PC-3 (cell line): Measurements from ENCODE around the gene SLC16A7. TPM values are rescaled to one million over a fixed set of nuclear protein-coding genes. Genes with fewer than 3 reads are reported as not detected.

ENCODE experiments used
- ATAC-seq: fragments of 200-7000 bp; cut with Tn5 transposase; 2 replicates; pipeline ENCODE4 v1.9.1; 2020; ENCODE audit warnings: mild to moderate bottlenecking, moderate library complexity
- Bru-seq: library from RNA; stranded (reverse); fragments of 400-500 nt; gene quantifications from one replicate; lab custom pipeline; 2021; lab: Mats Ljungman, UMichigan
- BruChase-seq, 2 experiments: library from RNA; stranded (reverse); fragments of 400-500 nt; gene quantifications; one replicate each; lab custom pipeline; 2021; lab: Mats Ljungman, UMichigan
- BruUV-seq: library from RNA; stranded (reverse); fragments of 400-500 nt; replicated peaks from 2 replicates; lab custom pipeline; 2021; lab: Mats Ljungman, UMichigan
- CTCF ChIA-PET: fragments of 300-600 bp; sonication (Branson Sonifier 250); formaldehyde crosslinking; loops from one replicate; lab custom pipeline; 2022; ENCODE audit warnings: antibody characterized with exemption; lab: Charles Lee
- POLR2A ChIA-PET: fragments of 300-600 bp; sonication (Branson Sonifier 250); formaldehyde crosslinking; loops from one replicate; lab custom pipeline; 2022; ENCODE audit warnings: antibody characterized with exemption; ENCODE audit not compliant: unreplicated experiment; lab: Charles Lee
- DNase-seq: peaks from one replicate; pipeline ENCODE4 v3.0.0-alpha.2; 2015
- H2AFZ ChIP-seq: fragments of 300-600 bp; sonication (generic); 2 replicates; pipeline ENCODE4 v1.6.0; 2016; ENCODE audit warnings: antibody characterized with exemption, low read length
- H3F3A ChIP-seq: fragments of 300-600 bp; sonication (generic); one replicate; pipeline ENCODE4 v1.6.0; 2017; ENCODE audit warnings: antibody characterized with exemption, low read length, control low read depth, mild to moderate bottlenecking; ENCODE audit not compliant: unreplicated experiment
- H3K27ac ChIP-seq: fragments of 300-600 bp; sonication (generic); 2 replicates; pipeline ENCODE4 v1.5.1; 2016; ENCODE audit warnings: mild to moderate bottlenecking, low read length
- H3K27me3 ChIP-seq: fragments of 300-600 bp; sonication (generic); 2 replicates; pipeline ENCODE4 v1.6.1; 2016; ENCODE audit warnings: low read length, mixed read lengths
- H3K36me3 ChIP-seq: fragments of 300-600 bp; sonication (generic); 2 replicates; pipeline ENCODE4 v1.6.1; 2016; ENCODE audit warnings: low read depth, mixed run types, low read length, mixed read lengths
- H3K4me1 ChIP-seq: fragments of 300-600 bp; sonication (generic); 2 replicates; pipeline ENCODE4 v1.5.1; 2016; ENCODE audit warnings: low read length; ENCODE audit not compliant: insufficient read depth
- H3K4me2 ChIP-seq: fragments of 300-600 bp; sonication (generic); 2 replicates; pipeline ENCODE4 v1.6.0; 2016; ENCODE audit warnings: low read length
- H3K4me3 ChIP-seq: fragments of 300-600 bp; sonication (generic); 2 replicates; pipeline ENCODE4 v1.5.1; 2016; ENCODE audit warnings: mild to moderate bottlenecking, low read length, mixed read lengths
- H3K79me2 ChIP-seq: fragments of 300-600 bp; sonication (generic); 2 replicates; pipeline ENCODE4 v1.6.1; 2017; ENCODE audit warnings: low read length, mixed read lengths
- H3K9ac ChIP-seq: fragments of 300-600 bp; sonication (generic); 2 replicates; pipeline ENCODE4 v1.6.0; 2016; ENCODE audit warnings: mild to moderate bottlenecking, low read length
- H3K9me2 ChIP-seq: fragments of 300-600 bp; sonication (generic); replicated peaks from 2 replicates; pipeline ENCODE4 v1.6.1; 2016; ENCODE audit warnings: mixed run types, low read length, mixed read lengths
- H3K9me3 ChIP-seq: fragments of 300-600 bp; sonication (generic); 2 replicates; pipeline ENCODE4 v1.6.1; 2016; ENCODE audit warnings: low read length, mixed read lengths
- H4K20me1 ChIP-seq: fragments of 300-600 bp; sonication (generic); 2 replicates; pipeline ENCODE4 v1.6.1; 2016; ENCODE audit warnings: low read length, mixed read lengths
- CTCF ChIP-seq: fragments of 300-600 bp; sonication (generic); conservative IDR thresholded peaks from 2 replicates; pipeline ENCODE4 v1.5.1; 2017; ENCODE audit warnings: antibody characterized with exemption, low read depth, mild to moderate bottlenecking, low read length
- EZH2 ChIP-seq: fragments of 300-600 bp; sonication (generic); IDR thresholded peaks from one replicate; pipeline ENCODE4 v1.6.1; 2017; ENCODE audit warnings: antibody characterized with exemption, mild to moderate bottlenecking, low read length; ENCODE audit not compliant: unreplicated experiment
- EZH2phosphoT487 ChIP-seq: fragments of 300-600 bp; sonication (generic); IDR thresholded peaks from 2 replicates; pipeline ENCODE4 v1.6.1; 2018; ENCODE audit warnings: mild to moderate bottlenecking, antibody characterized with exemption, low read length, borderline replicate concordance
- intact Hi-C: fragments of 100-400 bp; cut with micrococcal nuclease; formaldehyde crosslinking; loops from 2 replicates; pipeline ENCODE4 v1.9.0; 2023
- long read RNA-seq: library from polyadenylated mRNA; unstranded; transcript quantifications from one replicate; pipeline ENCODE4 v2.0.0, GENCODE V29; 2021; ENCODE audit not compliant: unreplicated experiment
- total RNA-seq: library from RNA; depleted of rRNA; stranded (reverse); fragments of >200 nt; gene quantifications from 2 replicates; pipeline ENCODE4 v1.2.3, GENCODE V29; 2014; rRNA removed

SLC16A7 gene
- 10.4 and 11.4 TPM in 2 replicates for total RNA-seq
- percentile 50 among the genes with signal in this experiment for Bru-seq, nascent RNA
- BruChase-seq, experiment 1, labeled RNA remaining after a 6-hour chase = percentile 51 among the genes with signal in this experiment
- percentile 45 among the genes with signal in this experiment for BruChase-seq, experiment 2, labeled RNA remaining after a 2-hour chase
- long read RNA-seq, transcript SLC16A7-203 (6 exons, 1,969 nt) = major isoform, 6 of 8 reads
- long read RNA-seq, partial matches to known transcripts = 0 of 8 reads
- long read RNA-seq, other reads (novel, unspliced or antisense) = 2 of 8 reads

- TF ChIP-seq EZH2 = no peak
- no peak for TF ChIP-seq CTCF
- no peak for TF ChIP-seq EZH2phosphoT487
- Histone ChIP-seq H3K9me3 (no peaks in the 10 kb centered on the region), H3K9me2 (no peaks in the 10 kb centered on the region), H3K9ac (peak within 1 kb of the TSS; percentile 63), H3K27me3 (no peaks in the 10 kb centered on the region), H3K79me2 (no peaks in the 10 kb centered on the region), H4K20me1 (no peaks in the 10 kb centered on the region), H3K27ac (peak within 1 kb of the TSS; percentile 41), H3F3A (no peaks in the 10 kb centered on the region), H3K4me2 (peak within 1 kb of the TSS; percentile 99), H3K36me3 (no peaks in the 10 kb centered on the region), H2AFZ (peak within 1 kb of the TSS; percentile 97), H3K4me1 (peaks cover 17% of the 10 kb centered on the region), H3K4me3 (peak within 1 kb of the TSS; percentile 94)
- no TSS peak for BruUV-seq
- intact Hi-C loops = loop anchor here (1.0 to 2.0 kb wide), 3 partner anchors 143 to 212 kb away; no protein-coding TSS in a partner anchor
- ChIA-PET POLR2A (interaction anchor here (0.6 to 0.7 kb wide), 2 partner anchors 10 to 270 kb away, joined by 3 to 4 read pairs; no protein-coding TSS in a partner anchor), CTCF (interaction anchor here (0.5 to 0.6 kb wide), 2 partner anchors 93 to 756 kb away, joined by 3 read pairs; no protein-coding TSS in a partner anchor)
- DNase-seq (peak; percentile 84), ATAC-seq (peak; percentile 64)
Measured at GRCh38 chr12:59595883-59596540, at the start of gene SLC16A7. SLC16A7 (plus strand) TSS chr12:59596029; CDS start chr12:59704802, 108,773 bp downstream.

- no peaks in the 10 kb centered on the region for H3F3A ChIP-seq
- H3K4me3 ChIP-seq = no peak overlapping the region
- no peak overlapping the region for H3K4me2 ChIP-seq
- no peak overlapping the region for H3K27ac ChIP-seq
- no peaks in the 10 kb centered on the region for H3K27me3 ChIP-seq
- no peak for TF ChIP-seq EZH2phosphoT487
- TF ChIP-seq EZH2 = no peak
- TF ChIP-seq CTCF = no peak
- no peaks in the 10 kb centered on the region for H3K36me3 ChIP-seq
- no peaks in the 10 kb centered on the region for H3K9me3 ChIP-seq
- no peaks in the 10 kb centered on the region for H4K20me1 ChIP-seq
- H3K9me2 ChIP-seq = no peaks in the 10 kb centered on the region
- ChIA-PET CTCF (no interaction called here), POLR2A (interaction anchor here (0.6 kb wide), 1 partner anchor 82 kb away, joined by 5 read pairs; no protein-coding TSS in a partner anchor)
- H3K9ac ChIP-seq = no peak overlapping the region
- intact Hi-C loops = no loop called here
- no peaks in the 10 kb centered on the region for H3K4me1 ChIP-seq
- ATAC-seq (no peak), DNase-seq (peak; percentile 32)
- H2AFZ ChIP-seq = no peak overlapping the region
- BruUV-seq = no TSS peak
- no peaks in the 10 kb centered on the region for H3K79me2 ChIP-seq
Measured at GRCh38 chr12:59548930-59549329, 46.9 kb upstream of the SLC16A7 start.
